Measurements from ENCODE around the gene KHDRBS1. TPM values are rescaled to one million over a fixed set of nuclear protein-coding genes. Genes with fewer than 3 reads are reported as not detected.
A peak's percentile ranks its signal among the peaks of the same experiment; 100 is the strongest.
"Not testable (repeated sequence)": the region's sequence is repeated elsewhere in the genome, so short reads cannot be mapped to it uniquely, and the experiment has no call there.

The KHDRBS1 gene
- total RNA-seq, 2 donors from 2014 or later, result 159 to 210 TPM

GRCh38 chr1:32001863-32002262 lies 11.8 kb upstream of the KHDRBS1 start:
- H3K36me3 Mint-ChIP-seq, result no peaks in the 10 kb centered on the region
- H3K27ac Mint-ChIP-seq, result no peak overlapping the region
- H3K9me3 Mint-ChIP-seq, result no peaks in the 10 kb centered on the region
- DNase-seq (ENCODE audit: low spot score in 2 of 2), result no peak
- no peak for ATAC-seq

GRCh38 chr1:32002285-32002684 lies 11.4 kb upstream of the KHDRBS1 start:
- not testable (repeated sequence) for DNase-seq (ENCODE audit: low spot score in 2 of 2); H3K36me3 Mint-ChIP-seq; H3K27ac Mint-ChIP-seq; H3K9me3 Mint-ChIP-seq; ATAC-seq

GRCh38 chr1:32005522-32005921 lies 8.1 kb upstream of the KHDRBS1 start:
- no peaks in the 10 kb centered on the region for H3K36me3 Mint-ChIP-seq
- H3K27ac Mint-ChIP-seq, result peak overlapping the region in 1 of 2 donors; percentile 33
- DNase-seq (ENCODE audit: low spot score in 2 of 2), result peak in 1 of 2 donors; percentile 2
- no peaks in the 10 kb centered on the region for H3K9me3 Mint-ChIP-seq
- ATAC-seq, result no peak

GRCh38 chr1:32007591-32007940 lies 6.1 kb upstream of the KHDRBS1 start:
- Mint-ChIP-seq H3K9me3 (no peaks in the 10 kb centered on the region), H3K27ac (no peak overlapping the region), H3K36me3 (no peaks in the 10 kb centered on the region)
- DNase-seq (ENCODE audit: low spot score in 2 of 2) (no peak), ATAC-seq (no peak)

DNA sequence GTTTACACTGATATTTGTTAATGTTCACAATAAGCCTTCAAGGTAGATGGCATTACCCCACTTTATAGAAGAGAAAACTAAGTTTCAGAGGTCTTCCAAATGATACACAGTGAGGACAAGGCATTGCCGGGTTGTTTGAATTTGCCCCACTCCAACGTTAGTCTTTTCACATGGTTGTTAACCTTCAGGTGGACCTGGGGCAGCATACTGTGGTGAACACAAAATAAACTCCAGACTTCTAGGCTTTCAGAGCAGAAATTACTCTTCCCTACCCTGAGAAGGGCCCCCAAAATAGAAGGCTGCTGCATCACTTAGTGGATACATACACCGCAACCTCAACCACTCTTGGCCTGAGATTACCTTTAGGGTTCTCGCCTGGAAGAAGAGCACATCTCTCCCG lies 3.4 kb upstream of the KHDRBS1 start:
- H3K27ac Mint-ChIP-seq, result no peak overlapping the region

GRCh38 chr1:32012709-32013385 lies 821 bp upstream of the KHDRBS1 start:
- peak overlapping the region; percentile 97 to 98 for H3K27ac Mint-ChIP-seq
- ATAC-seq, result no peak
- H3K36me3 Mint-ChIP-seq, result peaks cover 26 to 27% of the 10 kb centered on the region in 2 donors
- H3K9me3 Mint-ChIP-seq, result no peaks in the 10 kb centered on the region
- no peak for DNase-seq (ENCODE audit: low spot score in 2 of 2)

More for the DNA sequence above, 3.4 kb upstream of the KHDRBS1 start:
- peaks cover 9 to 11% of the 10 kb centered on the region in 2 donors for H3K36me3 Mint-ChIP-seq
- ATAC-seq (no peak), DNase-seq (ENCODE audit: low spot score in 2 of 2) (no peak)
- no peaks in the 10 kb centered on the region for H3K9me3 Mint-ChIP-seq

- Mint-ChIP-seq H3K36me3 (peaks cover 26 to 27% of the 10 kb centered on the region in 2 donors), H3K9me3 (no peaks in the 10 kb centered on the region), H3K27ac (peak overlapping the region; percentile 97 to 99)
- DNase-seq (ENCODE audit: low spot score in 2 of 2), result peak; percentile 34 to 73
- peak; percentile 6 to 24 for ATAC-seq
These were observed 705 bp downstream of the KHDRBS1 start for GRCh38 chr1:32014199-32014947.

DNA sequence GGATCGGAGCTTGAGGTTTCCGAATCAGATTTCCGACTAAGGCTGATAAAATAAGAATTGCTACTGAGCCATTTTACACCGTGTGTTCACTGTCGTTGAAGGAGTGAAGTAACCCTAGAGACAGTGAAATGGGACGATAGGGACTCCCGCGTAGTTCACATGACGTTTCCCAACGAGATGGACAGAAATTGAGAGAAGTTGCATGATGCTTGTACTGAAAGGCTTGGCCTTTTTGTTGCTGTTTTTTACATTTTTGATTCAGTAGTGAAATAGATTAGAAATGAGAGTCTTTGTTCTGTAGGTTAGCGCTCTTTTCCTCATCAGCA lies 1.2 kb downstream of the KHDRBS1 start:
- no peak for DNase-seq (ENCODE audit: low spot score in 2 of 2)
- Mint-ChIP-seq H3K27ac (peak overlapping the region; percentile 97 to 99), H3K9me3 (no peaks in the 10 kb centered on the region), H3K36me3 (peaks cover 26 to 27% of the 10 kb centered on the region in 2 donors)
- no peak for ATAC-seq

DNA sequence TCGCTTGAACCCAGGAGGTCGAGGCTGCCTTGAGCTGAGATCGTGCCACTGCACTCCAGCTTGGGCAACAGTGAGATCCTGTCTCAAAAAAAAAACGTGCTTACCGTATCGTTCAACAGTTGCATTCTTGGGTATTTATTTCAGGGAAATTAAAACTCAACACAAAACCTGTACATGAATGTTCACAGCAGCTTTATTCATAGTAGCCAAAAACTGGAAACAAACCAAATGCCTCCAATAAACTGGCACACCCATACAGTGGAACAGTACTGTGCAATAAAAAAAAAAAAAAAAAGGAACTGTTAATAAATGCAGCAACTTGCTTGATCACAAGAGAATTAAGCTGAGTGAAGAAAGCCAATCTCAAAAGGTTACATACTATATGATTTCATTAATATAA lies 6.7 kb downstream of the KHDRBS1 start:
- ATAC-seq, result no peak
- H3K9me3 Mint-ChIP-seq, result no peaks in the 10 kb centered on the region
- H3K27ac Mint-ChIP-seq, result no peak overlapping the region
- peaks cover 16 to 28% of the 10 kb centered on the region in 2 donors for H3K36me3 Mint-ChIP-seq
- no peak for DNase-seq (ENCODE audit: low spot score in 2 of 2)

- H3K36me3 Mint-ChIP-seq, result peaks cover 3 to 15% of the 10 kb centered on the region in 2 donors
- not testable (repeated sequence) for H3K9me3 Mint-ChIP-seq; H3K27ac Mint-ChIP-seq; ATAC-seq; DNase-seq (ENCODE audit: low spot score in 2 of 2)
These were observed 7.9 kb downstream of the KHDRBS1 start for GRCh38 chr1:32021574-32022018.

- H3K9me3 Mint-ChIP-seq, result no peaks in the 10 kb centered on the region
- DNase-seq (ENCODE audit: low spot score in 2 of 2) (no peak), ATAC-seq (no peak)
- peaks cover 0 to 12% of the 10 kb centered on the region in 2 donors for H3K36me3 Mint-ChIP-seq
- H3K27ac Mint-ChIP-seq, result peak overlapping the region in 1 of 2 donors; percentile 3
These were observed 9.7 kb downstream of the KHDRBS1 start for GRCh38 chr1:32023351-32023750.

DNA sequence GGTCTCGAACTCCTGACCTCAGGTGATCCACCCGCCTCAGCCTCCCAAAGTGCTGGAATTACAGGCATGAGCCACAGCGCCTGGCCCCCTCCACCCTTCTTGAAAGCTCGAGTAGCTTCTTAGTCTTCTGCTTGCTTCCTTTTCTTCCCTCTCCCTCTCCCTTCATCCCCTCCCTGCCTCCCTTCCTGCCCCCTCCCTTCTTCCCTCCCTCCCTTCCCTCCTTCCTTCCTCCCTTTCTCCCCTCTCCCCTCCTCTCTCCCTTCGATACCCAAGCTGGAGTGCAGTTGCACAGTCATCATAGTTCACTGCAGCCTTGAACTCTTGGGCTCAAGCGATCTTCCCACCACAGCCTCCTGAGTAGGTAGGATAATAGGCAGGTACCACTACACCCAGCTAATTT lies 11.8 kb downstream of the KHDRBS1 start:
- Mint-ChIP-seq H3K9me3 (no peaks in the 10 kb centered on the region), H3K27ac (no peak overlapping the region), H3K36me3 (peaks cover 0 to 7% of the 10 kb centered on the region in 2 donors)
- DNase-seq (ENCODE audit: low spot score in 2 of 2), result no peak
- no peak for ATAC-seq

- peaks cover 10 to 15% of the 10 kb centered on the region in 2 donors for H3K36me3 Mint-ChIP-seq
- no peaks in the 10 kb centered on the region for H3K9me3 Mint-ChIP-seq
- H3K27ac Mint-ChIP-seq, result no peak overlapping the region
- ATAC-seq (no peak), DNase-seq (ENCODE audit: low spot score in 2 of 2) (no peak)
These were observed 15.1 kb downstream of the KHDRBS1 start for GRCh38 chr1:32028746-32029145.

DNA sequence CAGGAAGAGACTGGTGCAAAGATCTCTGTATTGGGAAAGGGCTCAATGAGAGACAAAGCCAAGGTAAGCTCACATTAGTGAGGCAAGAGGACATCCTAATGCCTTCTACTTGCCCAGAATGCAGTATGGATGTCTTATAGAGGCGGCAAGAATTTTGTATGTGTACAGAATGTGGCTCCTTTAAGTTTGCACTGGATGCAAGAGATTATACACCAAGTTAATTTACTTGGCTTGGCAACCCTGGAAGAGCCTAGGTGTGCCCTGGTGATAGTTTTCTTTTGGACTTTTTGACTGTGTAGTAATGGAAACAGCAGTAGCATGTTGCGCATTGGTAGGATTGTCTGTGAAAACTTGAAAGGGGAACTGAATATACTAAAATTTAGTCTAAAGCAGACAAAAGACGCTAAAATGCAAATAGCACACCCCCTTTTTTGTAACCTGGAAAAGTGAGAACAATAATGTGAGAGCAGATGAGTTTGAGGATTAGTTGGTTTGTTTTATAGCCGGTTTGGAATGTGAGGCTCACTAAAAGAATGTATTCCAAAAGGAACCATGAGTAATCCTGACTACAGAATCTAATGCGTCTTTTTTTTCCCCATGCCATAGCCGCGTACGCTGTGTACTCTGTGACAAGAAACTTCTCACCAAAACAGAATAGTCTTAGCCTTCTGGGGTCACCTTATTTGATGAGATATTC lies 18.1 kb downstream of the KHDRBS1 start:
- H3K27ac Mint-ChIP-seq, result no peak overlapping the region
- no peak for ATAC-seq

DNA sequence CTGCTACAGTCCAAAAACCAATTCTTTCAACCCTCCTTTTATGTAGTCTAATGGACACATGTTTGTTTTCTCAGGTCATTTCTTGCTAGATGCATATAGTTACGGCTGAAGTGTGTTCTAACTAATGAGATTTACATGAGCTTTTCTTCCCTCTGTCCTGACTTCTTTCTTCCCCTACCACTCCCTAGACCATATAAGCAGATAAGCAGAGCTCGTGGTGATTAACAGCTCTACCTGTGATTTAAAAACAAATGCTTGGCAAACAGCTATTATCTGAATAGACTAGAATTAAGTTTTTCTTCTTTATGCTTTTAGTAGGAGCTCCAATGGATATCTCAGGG lies 18.6 kb downstream of the KHDRBS1 start:
- Mint-ChIP-seq H3K27ac (no peak overlapping the region), H3K9me3 (no peaks in the 10 kb centered on the region), H3K36me3 (peaks cover 14 to 26% of the 10 kb centered on the region in 2 donors)
- ATAC-seq (no peak), DNase-seq (ENCODE audit: low spot score in 2 of 2) (no peak)

More for the DNA sequence above, 18.1 kb downstream of the KHDRBS1 start:
- Mint-ChIP-seq H3K9me3 (no peaks in the 10 kb centered on the region), H3K36me3 (peaks cover 14 to 26% of the 10 kb centered on the region in 2 donors)
- DNase-seq (ENCODE audit: low spot score in 2 of 2), result no peak

DNA sequence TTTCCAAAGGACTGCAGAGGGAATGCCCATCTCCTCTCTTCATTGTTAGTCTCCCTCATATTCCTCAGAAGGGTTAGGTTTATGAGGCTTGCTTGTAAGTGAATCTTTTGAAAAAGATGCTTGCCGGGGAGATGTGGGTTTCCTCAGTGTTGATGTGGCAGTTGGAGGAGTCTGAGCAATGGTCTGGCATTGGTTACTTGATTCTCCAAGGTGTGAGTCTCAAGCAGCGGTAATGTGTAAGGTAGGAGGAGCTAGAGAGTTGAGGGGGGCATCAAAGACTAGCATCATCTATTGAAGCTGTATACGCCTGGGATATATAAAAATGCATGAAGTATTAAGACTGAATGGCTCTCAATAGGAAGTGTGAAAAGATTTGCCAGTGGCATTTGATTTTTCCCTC lies 21.5 kb downstream of the KHDRBS1 start:
- DNase-seq (ENCODE audit: low spot score in 2 of 2) (no peak), ATAC-seq (no peak)
- peak overlapping the region in 1 of 2 donors; percentile 77 for H3K27ac Mint-ChIP-seq
- H3K9me3 Mint-ChIP-seq, result no peaks in the 10 kb centered on the region
- peaks cover 14 to 35% of the 10 kb centered on the region in 2 donors for H3K36me3 Mint-ChIP-seq

GRCh38 chr1:32040711-32041110 lies 27.0 kb downstream of the KHDRBS1 start:
- peaks cover 5 to 18% of the 10 kb centered on the region in 2 donors for H3K36me3 Mint-ChIP-seq
- DNase-seq (ENCODE audit: low spot score in 2 of 2) (no peak), ATAC-seq (no peak)
- no peaks in the 10 kb centered on the region for H3K9me3 Mint-ChIP-seq
- no peak overlapping the region for H3K27ac Mint-ChIP-seq
